Stomach (tissue), 4 donors: ENCODE measurements around the gene FAM193B.

Experiments
- EP300 ChIP-seq: sonication (generic); formaldehyde crosslinking; IDR thresholded peaks from one replicate; pipeline ENCODE4 v1.6.1; 2017; ENCODE audit warnings: antibody characterized with exemption
- TF ChIP-seq, protein P1 (sequence below), 7 experiments: fragments of 450-650 bp in 4 of 7; fragments of 200-600 bp in 3 of 7; sonication (generic) in 3 of 7; IDR thresholded peaks; one replicate each; pipeline ENCODE4 v1.5.1; 2016 to 2019; ENCODE audit warnings: antibody characterized with exemption in 7 of 7, control low read depth in 2 of 7, mild to moderate bottlenecking in 1 of 7

- TF ChIP-seq EP300, result no peak
- TF ChIP-seq, protein P1, sequence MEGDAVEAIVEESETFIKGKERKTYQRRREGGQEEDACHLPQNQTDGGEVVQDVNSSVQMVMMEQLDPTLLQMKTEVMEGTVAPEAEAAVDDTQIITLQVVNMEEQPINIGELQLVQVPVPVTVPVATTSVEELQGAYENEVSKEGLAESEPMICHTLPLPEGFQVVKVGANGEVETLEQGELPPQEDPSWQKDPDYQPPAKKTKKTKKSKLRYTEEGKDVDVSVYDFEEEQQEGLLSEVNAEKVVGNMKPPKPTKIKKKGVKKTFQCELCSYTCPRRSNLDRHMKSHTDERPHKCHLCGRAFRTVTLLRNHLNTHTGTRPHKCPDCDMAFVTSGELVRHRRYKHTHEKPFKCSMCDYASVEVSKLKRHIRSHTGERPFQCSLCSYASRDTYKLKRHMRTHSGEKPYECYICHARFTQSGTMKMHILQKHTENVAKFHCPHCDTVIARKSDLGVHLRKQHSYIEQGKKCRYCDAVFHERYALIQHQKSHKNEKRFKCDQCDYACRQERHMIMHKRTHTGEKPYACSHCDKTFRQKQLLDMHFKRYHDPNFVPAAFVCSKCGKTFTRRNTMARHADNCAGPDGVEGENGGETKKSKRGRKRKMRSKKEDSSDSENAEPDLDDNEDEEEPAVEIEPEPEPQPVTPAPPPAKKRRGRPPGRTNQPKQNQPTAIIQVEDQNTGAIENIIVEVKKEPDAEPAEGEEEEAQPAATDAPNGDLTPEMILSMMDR (IDR thresholded peaks at IDR 0.05), result no peak
Observed at GRCh38 chr5:177590406-177590805, 36.0 kb upstream of the FAM193B start.
